ENCODE results near the gene MORF4L2. TPM values are rescaled to one million over a fixed set of nuclear protein-coding genes. Genes with fewer than 3 reads are reported as not detected.
A peak's percentile ranks its signal among the peaks of the same experiment; 100 is the strongest.

The MORF4L2 gene
- 452 and 562 TPM in 2 replicates for polyA plus RNA-seq (2011; rRNA removed)
- 198 and 254 TPM in 2 replicates for polyA minus RNA-seq (2011; rRNA and poly(A)+ RNA removed)

GRCh38 chrX:103686199-103687072 lies at the start of gene MORF4L2:
Gene MORF4L2 (minus strand): TSS chrX:103686699. CDS start chrX:103677027, 9,672 bp downstream.
- Histone ChIP-seq H3K27me3 (ENCODE audit: control insufficient read depth, insufficient read depth, low read length) (no peaks in the 10 kb centered on the region), H3K27ac (ENCODE audit: low read depth, low read length) (peak within 1 kb of the TSS; percentile 98), H3K9me3 (ENCODE audit: control insufficient read depth, insufficient read depth, low read length) (no peaks in the 10 kb centered on the region), H3K4me3 (ENCODE audit: low read depth, low read length) (peak within 1 kb of the TSS; percentile 81)
- ChIA-PET CTCF (interaction anchor here (0.6 to 2.2 kb wide), 5 partner anchors 56 to 309 kb away, joined by 3 to 12 read pairs (median 7); no protein-coding TSS in a partner anchor), POLR2A (interaction anchor here (0.7 to 1.0 kb wide), 5 partner anchors 57 to 150 kb away, joined by 3 to 7 read pairs (median 3); no protein-coding TSS in a partner anchor)
- no peak for TF ChIP-seq CTCF (IDR thresholded peaks at IDR 0.05; ENCODE audit: low read depth, low read length)
- peak; percentile 97 for DNase-seq (ENCODE audit: low read depth, low spot score)

- DNase-seq (ENCODE audit: low read depth, low spot score) = no peak
- Histone ChIP-seq H3K27me3 (ENCODE audit: control insufficient read depth, insufficient read depth, low read length) (no peaks in the 10 kb centered on the region), H3K27ac (ENCODE audit: low read depth, low read length) (no peak overlapping the region), H3K4me3 (ENCODE audit: low read depth, low read length) (no peak overlapping the region), H3K9me3 (ENCODE audit: control insufficient read depth, insufficient read depth, low read length) (no peaks in the 10 kb centered on the region)
- ChIA-PET POLR2A (no interaction called here), CTCF (no interaction called here)
- TF ChIP-seq CTCF (IDR thresholded peaks at IDR 0.05; ENCODE audit: low read depth, low read length) = no peak
Observed at GRCh38 chrX:103734125-103734760, 47.7 kb upstream of the MORF4L2 start.

GRCh38 chrX:103733017-103733416 lies 46.5 kb upstream of the MORF4L2 start:
- H3K27me3 ChIP-seq (ENCODE audit: control insufficient read depth, insufficient read depth, low read length) = no peaks in the 10 kb centered on the region
- no peak overlapping the region for H3K4me3 ChIP-seq (ENCODE audit: low read depth, low read length)
- CTCF ChIA-PET = no interaction called here
- no peak for TF ChIP-seq CTCF (IDR thresholded peaks at IDR 0.05; ENCODE audit: low read depth, low read length)
- no peak overlapping the region for H3K27ac ChIP-seq (ENCODE audit: low read depth, low read length)
- POLR2A ChIA-PET = interaction anchor here (1.2 kb wide), 1 partner anchor 8 kb away, joined by 3 read pairs; no protein-coding TSS in a partner anchor
- DNase-seq (ENCODE audit: low read depth, low spot score) = no peak
- H3K9me3 ChIP-seq (ENCODE audit: control insufficient read depth, insufficient read depth, low read length) = no peaks in the 10 kb centered on the region

GRCh38 chrX:103730796-103731493 lies 44.4 kb upstream of the MORF4L2 start:
- H3K4me3 ChIP-seq (ENCODE audit: low read depth, low read length) = no peak overlapping the region
- POLR2A ChIA-PET = interaction anchor here (0.7 kb wide), 1 partner anchor 62 kb away, joined by 3 read pairs; no protein-coding TSS in a partner anchor
- H3K9me3 ChIP-seq (ENCODE audit: control insufficient read depth, insufficient read depth, low read length) = no peaks in the 10 kb centered on the region
- TF ChIP-seq CTCF (IDR thresholded peaks at IDR 0.05; ENCODE audit: low read depth, low read length) = no peak
- CTCF ChIA-PET = interaction anchor here (1.1 kb wide), 1 partner anchor 42 kb away, joined by 3 read pairs; no protein-coding TSS in a partner anchor
- peak; percentile 21 for DNase-seq (ENCODE audit: low read depth, low spot score)
- H3K27ac ChIP-seq (ENCODE audit: low read depth, low read length) = peak overlapping the region; percentile 67
- no peaks in the 10 kb centered on the region for H3K27me3 ChIP-seq (ENCODE audit: control insufficient read depth, insufficient read depth, low read length)
